Anterior cingulate cortex (tissue), 58 donors: ENCODE results near the gene SPCS1.

Experiments
- DNase-seq, 58 donors: peaks; one replicate each; lab custom pipeline; 2025; lab: John Stamatoyannopoulos, UW

The SPCS1 gene

GRCh38 chr3:52693071-52693470 is 12.8 kb upstream of the SPCS1 start:
- no peak for DNase-seq

- peak in 3 of 58 donors; percentile 9 to 51 (median 48) for DNase-seq
Observed at GRCh38 chr3:52694528-52695189, 11.2 kb upstream of the SPCS1 start.

- DNase-seq = no peak
Observed at GRCh38 chr3:52695798-52696671, 9.9 kb upstream of the SPCS1 start.

- DNase-seq = no peak
Observed at GRCh38 chr3:52696830-52697631, 8.9 kb upstream of the SPCS1 start.

GRCh38 chr3:52697632-52697965 is 8.3 kb upstream of the SPCS1 start:
- no peak for DNase-seq

- no peak for DNase-seq
Observed at GRCh38 chr3:52703341-52703740, 2.6 kb upstream of the SPCS1 start.

GRCh38 chr3:52704611-52705437 is 1.1 kb upstream of the SPCS1 start:
- no peak for DNase-seq

- peak in 2 of 58 donors; percentile 18 to 62 for DNase-seq
Observed at GRCh38 chr3:52705438-52705687, 543 bp upstream of the SPCS1 start.

GRCh38 chr3:52707585-52707984 is 1.7 kb downstream of the SPCS1 start:
- DNase-seq = no peak

- DNase-seq = no peak
Observed at GRCh38 chr3:52710512-52710911, 4.6 kb downstream of the SPCS1 start.

GRCh38 chr3:52712291-52713212 is 6.6 kb downstream of the SPCS1 start:
- DNase-seq = no peak

- no peak for DNase-seq
Observed at GRCh38 chr3:52714335-52715302, 8.7 kb downstream of the SPCS1 start.

- DNase-seq = no peak
Observed at GRCh38 chr3:52715714-52716305, 9.9 kb downstream of the SPCS1 start.

GRCh38 chr3:52719618-52720017 is 13.7 kb downstream of the SPCS1 start:
- no peak for DNase-seq

GRCh38 chr3:52721002-52721729 is 15.3 kb downstream of the SPCS1 start:
- DNase-seq = peak in 6 of 58 donors; percentile 5 to 42 (median 27)

- no peak for DNase-seq
Observed at GRCh38 chr3:52721730-52722008, 15.8 kb downstream of the SPCS1 start.

- no peak for DNase-seq
Observed at GRCh38 chr3:52722491-52722890, 16.6 kb downstream of the SPCS1 start.
